Measurements from ENCODE around the gene RHOT2.
A peak's percentile ranks its signal among the peaks of the same experiment; 100 is the strongest.

Gene RHOT2

GRCh38 chr16:632486-633335 lies 35.2 kb upstream of the RHOT2 start:
- H3K27ac ChIP-seq (ENCODE audit: low read depth, low read length) = no peak overlapping the region
- no peak overlapping the region for H3K9ac ChIP-seq (ENCODE audit: low read length in 5 of 5)
- peaks cover 1 to 48% (median 40%) of the 10 kb centered on the region in 5 donors for H3K4me1 ChIP-seq (ENCODE audit: control insufficient read depth in 5 of 5, insufficient read depth in 5 of 5, low read length in 5 of 5)
- H3K4me3 ChIP-seq (ENCODE audit: low read depth in 1 of 5, low read length in 5 of 5) = no peak overlapping the region
- H3K36me3 ChIP-seq (ENCODE audit: control insufficient read depth in 5 of 5, insufficient read depth in 5 of 5, low read length in 5 of 5) = peaks cover 0 to 29% (median 18%) of the 10 kb centered on the region in 5 donors
- peaks cover 0 to 2% (median 0%) of the 10 kb centered on the region in 5 donors for H3K27me3 ChIP-seq (ENCODE audit: control insufficient read depth in 5 of 5, insufficient read depth in 4 of 5, low read length in 5 of 5)
- H3K9me3 ChIP-seq (ENCODE audit: control insufficient read depth in 5 of 5, low read length in 5 of 5) = no peaks in the 10 kb centered on the region

GRCh38 chr16:633336-634050 lies 34.4 kb upstream of the RHOT2 start:
- Histone ChIP-seq H3K9ac (ENCODE audit: low read length in 5 of 5) (no peak overlapping the region), H3K9me3 (ENCODE audit: control insufficient read depth in 5 of 5, low read length in 5 of 5) (no peaks in the 10 kb centered on the region), H3K4me3 (ENCODE audit: low read depth in 1 of 5, low read length in 5 of 5) (no peak overlapping the region), H3K36me3 (ENCODE audit: control insufficient read depth in 5 of 5, insufficient read depth in 5 of 5, low read length in 5 of 5) (peaks cover 0 to 21% (median 13%) of the 10 kb centered on the region in 5 donors), H3K27me3 (ENCODE audit: control insufficient read depth in 5 of 5, insufficient read depth in 4 of 5, low read length in 5 of 5) (peaks cover 0 to 2% (median 0%) of the 10 kb centered on the region in 5 donors), H3K27ac (ENCODE audit: low read depth, low read length) (no peak overlapping the region), H3K4me1 (ENCODE audit: control insufficient read depth in 5 of 5, insufficient read depth in 5 of 5, low read length in 5 of 5) (peaks cover 1 to 52% (median 41%) of the 10 kb centered on the region in 5 donors)

- Histone ChIP-seq H3K4me3 (ENCODE audit: low read depth in 1 of 5, low read length in 5 of 5) (no peak overlapping the region), H3K9me3 (ENCODE audit: control insufficient read depth in 5 of 5, low read length in 5 of 5) (no peaks in the 10 kb centered on the region), H3K27ac (ENCODE audit: low read depth, low read length) (no peak overlapping the region), H3K36me3 (ENCODE audit: control insufficient read depth in 5 of 5, insufficient read depth in 5 of 5, low read length in 5 of 5) (peaks cover 0 to 18% (median 11%) of the 10 kb centered on the region in 5 donors), H3K27me3 (ENCODE audit: control insufficient read depth in 5 of 5, insufficient read depth in 4 of 5, low read length in 5 of 5) (peaks cover 0 to 2% (median 0%) of the 10 kb centered on the region in 5 donors), H3K4me1 (ENCODE audit: control insufficient read depth in 5 of 5, insufficient read depth in 5 of 5, low read length in 5 of 5) (peaks cover 1 to 50% (median 41%) of the 10 kb centered on the region in 5 donors), H3K9ac (ENCODE audit: low read length in 5 of 5) (no peak overlapping the region)
Observed at GRCh38 chr16:634051-634670, 33.8 kb upstream of the RHOT2 start.

DNA sequence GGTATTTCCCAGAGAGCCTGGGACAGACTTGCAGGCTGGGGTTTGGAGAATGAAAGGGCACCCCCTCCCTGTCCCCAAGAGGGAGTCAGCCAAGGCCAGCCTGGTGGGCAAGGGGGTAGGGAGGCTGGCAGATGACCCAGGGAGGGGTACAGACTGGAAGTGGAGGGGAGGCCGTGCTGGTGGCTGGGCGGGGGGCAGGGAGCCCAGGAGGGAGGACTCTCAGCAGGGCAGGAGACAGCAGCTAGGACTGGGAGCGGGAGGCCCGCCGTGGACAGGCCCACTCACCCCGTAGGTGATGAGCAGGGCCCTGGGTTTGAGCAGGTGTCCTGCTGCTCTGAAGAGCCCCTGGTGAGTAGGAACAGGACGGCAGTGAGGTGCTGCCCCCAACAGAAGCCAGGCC lies 32.9 kb upstream of the RHOT2 start:
- Histone ChIP-seq H3K9ac (ENCODE audit: low read length in 5 of 5) (peak overlapping the region in 1 of 5 donors; percentile 84), H3K4me3 (ENCODE audit: low read depth in 1 of 5, low read length in 5 of 5) (peak overlapping the region in 2 of 5 donors; percentile 86 to 92), H3K4me1 (ENCODE audit: control insufficient read depth in 5 of 5, insufficient read depth in 5 of 5, low read length in 5 of 5) (peaks cover 1 to 41% (median 32%) of the 10 kb centered on the region in 5 donors)

DNA sequence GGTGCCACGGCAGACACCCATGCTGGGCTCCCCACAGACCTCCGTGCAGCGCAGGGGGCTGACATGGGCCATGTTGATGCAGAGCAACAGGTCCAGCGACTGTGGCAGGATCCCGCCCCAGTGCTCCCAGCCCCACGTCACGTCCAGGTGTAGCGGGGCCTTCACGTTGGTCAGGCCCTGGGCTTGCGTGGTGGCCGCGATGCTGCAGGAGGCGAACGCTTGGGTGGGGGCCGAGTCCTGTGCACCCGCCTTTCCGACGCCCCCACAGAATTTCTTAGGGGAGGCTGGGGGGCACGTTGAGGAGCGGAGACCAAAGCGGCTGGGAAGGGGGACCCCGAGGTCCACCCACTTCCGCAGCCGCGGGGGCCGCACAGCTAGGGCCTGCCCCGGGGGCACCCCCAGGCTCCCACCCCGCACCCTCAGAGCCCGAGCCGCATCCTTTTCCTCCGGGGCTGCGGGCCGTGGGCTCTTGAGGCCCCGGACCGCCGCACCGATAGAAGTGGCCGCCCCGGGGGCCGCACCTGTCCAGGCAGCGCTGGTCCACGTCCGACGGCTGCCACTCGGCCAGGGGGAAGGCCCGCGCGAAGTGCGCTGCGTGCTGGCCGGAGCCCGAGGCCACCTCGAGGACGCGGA lies 32.2 kb upstream of the RHOT2 start:
- Histone ChIP-seq H3K4me1 (ENCODE audit: control insufficient read depth in 5 of 5, insufficient read depth in 5 of 5, low read length in 5 of 5) (peaks cover 1 to 35% (median 26%) of the 10 kb centered on the region in 5 donors), H3K27ac (ENCODE audit: low read depth, low read length) (peak overlapping the region; percentile 93), H3K27me3 (ENCODE audit: control insufficient read depth in 5 of 5, insufficient read depth in 4 of 5, low read length in 5 of 5) (peaks cover 0 to 2% (median 0%) of the 10 kb centered on the region in 5 donors), H3K4me3 (ENCODE audit: low read depth in 1 of 5, low read length in 5 of 5) (peak overlapping the region in 4 of 5 donors; percentile 81 to 92 (median 86)), H3K9me3 (ENCODE audit: control insufficient read depth in 5 of 5, low read length in 5 of 5) (no peaks in the 10 kb centered on the region), H3K9ac (ENCODE audit: low read length in 5 of 5) (peak overlapping the region in 4 of 5 donors; percentile 84 to 94 (median 86)), H3K36me3 (ENCODE audit: control insufficient read depth in 5 of 5, insufficient read depth in 5 of 5, low read length in 5 of 5) (peaks cover 0 to 18% (median 11%) of the 10 kb centered on the region in 5 donors)

More for the DNA sequence above, 32.9 kb upstream of the RHOT2 start:
- H3K27me3 ChIP-seq (ENCODE audit: control insufficient read depth in 5 of 5, insufficient read depth in 4 of 5, low read length in 5 of 5) = peaks cover 0 to 2% (median 0%) of the 10 kb centered on the region in 5 donors
- H3K9me3 ChIP-seq (ENCODE audit: control insufficient read depth in 5 of 5, low read length in 5 of 5) = no peaks in the 10 kb centered on the region
- H3K27ac ChIP-seq (ENCODE audit: low read depth, low read length) = no peak overlapping the region
- peaks cover 0 to 18% (median 11%) of the 10 kb centered on the region in 5 donors for H3K36me3 ChIP-seq (ENCODE audit: control insufficient read depth in 5 of 5, insufficient read depth in 5 of 5, low read length in 5 of 5)

DNA sequence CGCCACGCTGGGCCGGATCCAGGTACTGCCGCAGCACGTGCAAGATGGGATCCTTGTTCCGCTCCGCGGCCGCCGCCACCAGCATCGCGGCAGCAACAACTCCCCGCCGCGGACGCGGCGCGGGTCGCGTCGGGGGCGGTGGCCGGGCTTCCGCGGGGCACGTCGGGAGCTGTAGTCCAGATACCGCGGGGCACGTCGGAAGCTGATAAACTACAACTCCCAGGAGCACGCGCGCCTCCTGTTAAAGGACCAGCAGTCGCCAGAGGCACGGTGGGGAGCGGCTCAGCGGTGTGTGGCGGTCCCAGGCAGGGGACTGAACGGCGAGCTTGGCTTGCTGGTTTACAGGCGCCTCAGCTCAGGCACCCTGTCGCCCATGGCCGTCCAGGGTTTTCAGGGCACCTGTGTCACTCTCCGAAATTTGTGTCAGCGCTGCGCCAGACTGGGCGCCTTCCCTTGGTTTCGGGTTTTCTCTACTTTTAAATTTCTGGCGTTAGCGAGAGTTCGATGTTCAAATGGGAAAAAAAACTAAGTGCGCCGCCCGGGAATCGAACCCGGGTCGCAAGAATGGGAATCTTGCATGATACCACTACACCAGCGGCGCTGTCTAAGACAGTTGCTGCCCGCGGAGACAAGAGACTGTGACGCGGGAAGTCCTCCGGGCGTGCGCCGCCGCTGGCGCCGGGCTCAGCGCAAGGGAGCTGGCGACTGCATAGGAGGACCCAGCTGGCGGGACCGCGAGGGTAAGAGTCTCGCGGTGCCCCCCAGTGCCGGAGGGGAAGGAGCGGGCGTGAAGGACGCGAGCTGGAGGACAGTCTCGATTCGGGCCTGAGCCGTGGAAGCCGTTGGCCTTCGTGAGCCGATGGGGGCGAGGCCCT lies 31.5 kb upstream of the RHOT2 start, which contains the start of gene METTL26:
Gene METTL26, minus strand, starts transcription at position 100 of the 875 bp plus-strand sequence. Its CDS starts 15 bp downstream, at position 85.
- peaks cover 0 to 18% (median 11%) of the 10 kb centered on the region in 5 donors for H3K36me3 ChIP-seq (ENCODE audit: control insufficient read depth in 5 of 5, insufficient read depth in 5 of 5, low read length in 5 of 5)
- H3K9me3 ChIP-seq (ENCODE audit: control insufficient read depth in 5 of 5, low read length in 5 of 5) = no peaks in the 10 kb centered on the region
- peak within 1 kb of the TSS; percentile 63 to 92 (median 86) for H3K4me3 ChIP-seq (ENCODE audit: low read depth in 1 of 5, low read length in 5 of 5)
- peak within 1 kb of the TSS; percentile 93 for H3K27ac ChIP-seq (ENCODE audit: low read depth, low read length)
- peak within 1 kb of the TSS; percentile 63 to 94 (median 84) for H3K9ac ChIP-seq (ENCODE audit: low read length in 5 of 5)
- peaks cover 0 to 2% (median 0%) of the 10 kb centered on the region in 5 donors for H3K27me3 ChIP-seq (ENCODE audit: control insufficient read depth in 5 of 5, insufficient read depth in 4 of 5, low read length in 5 of 5)
- H3K4me1 ChIP-seq (ENCODE audit: control insufficient read depth in 5 of 5, insufficient read depth in 5 of 5, low read length in 5 of 5) = peaks cover 1 to 34% (median 30%) of the 10 kb centered on the region in 5 donors

- Histone ChIP-seq H3K4me1 (ENCODE audit: control insufficient read depth in 5 of 5, insufficient read depth in 5 of 5, low read length in 5 of 5) (peaks cover 1 to 42% (median 31%) of the 10 kb centered on the region in 5 donors), H3K9me3 (ENCODE audit: control insufficient read depth in 5 of 5, low read length in 5 of 5) (no peaks in the 10 kb centered on the region), H3K36me3 (ENCODE audit: control insufficient read depth in 5 of 5, insufficient read depth in 5 of 5, low read length in 5 of 5) (peaks cover 0 to 18% (median 11%) of the 10 kb centered on the region in 5 donors), H3K9ac (ENCODE audit: low read length in 5 of 5) (peak overlapping the region in 3 of 5 donors; percentile 37 to 94 (median 88)), H3K4me3 (ENCODE audit: low read depth in 1 of 5, low read length in 5 of 5) (peak overlapping the region; percentile 46 to 92 (median 86)), H3K27ac (ENCODE audit: low read depth, low read length) (peak overlapping the region; percentile 93), H3K27me3 (ENCODE audit: control insufficient read depth in 5 of 5, insufficient read depth in 4 of 5, low read length in 5 of 5) (peaks cover 0 to 2% (median 0%) of the 10 kb centered on the region in 5 donors)
Observed at GRCh38 chr16:637081-638018, 30.6 kb upstream of the RHOT2 start.

- Histone ChIP-seq H3K4me1 (ENCODE audit: control insufficient read depth in 5 of 5, insufficient read depth in 5 of 5, low read length in 5 of 5) (peaks cover 1 to 49% (median 39%) of the 10 kb centered on the region in 5 donors), H3K9me3 (ENCODE audit: control insufficient read depth in 5 of 5, low read length in 5 of 5) (no peaks in the 10 kb centered on the region), H3K4me3 (ENCODE audit: low read depth in 1 of 5, low read length in 5 of 5) (no peak overlapping the region), H3K9ac (ENCODE audit: low read length in 5 of 5) (no peak overlapping the region), H3K27me3 (ENCODE audit: control insufficient read depth in 5 of 5, insufficient read depth in 4 of 5, low read length in 5 of 5) (no peaks in the 10 kb centered on the region), H3K36me3 (ENCODE audit: control insufficient read depth in 5 of 5, insufficient read depth in 5 of 5, low read length in 5 of 5) (peaks cover 0 to 13% (median 9%) of the 10 kb centered on the region in 5 donors), H3K27ac (ENCODE audit: low read depth, low read length) (no peak overlapping the region)
Observed at GRCh38 chr16:638034-638543, 29.8 kb upstream of the RHOT2 start.
